ENCODE measurements around the gene GFRA1.

GFRA1 gene

DNA sequence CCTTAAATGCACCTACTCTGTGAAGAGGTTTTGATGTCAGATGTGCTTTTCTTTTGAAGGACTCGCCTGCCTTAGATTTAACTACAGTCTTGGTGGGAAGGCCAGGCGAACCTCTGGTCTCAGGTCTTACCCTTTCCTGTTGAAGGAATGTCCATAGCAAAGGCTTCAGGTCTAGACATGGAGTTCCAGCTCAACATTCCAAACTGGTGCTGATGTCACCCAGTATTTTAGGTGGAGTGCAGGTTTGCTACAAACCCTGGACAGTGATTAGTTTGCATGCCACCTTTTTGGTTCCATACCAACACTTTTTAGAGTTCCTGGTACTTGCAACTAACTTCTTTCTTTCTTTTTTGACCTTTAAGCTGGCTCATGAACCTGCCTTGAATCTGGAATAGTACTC is 258.7 kb downstream of the GFRA1 start:
- Histone ChIP-seq H3K27me3 (ENCODE audit: insufficient read depth, low read length, poor library complexity) (no peaks in the 10 kb centered on the region), H3K4me1 (ENCODE audit: insufficient read depth, low read length) (no peaks in the 10 kb centered on the region), H3K9me3 (ENCODE audit: insufficient read depth, low read length, severe bottlenecking) (no peaks in the 10 kb centered on the region), H4K20me1 (ENCODE audit: insufficient read depth, low read length) (no peaks in the 10 kb centered on the region), H3K79me2 (ENCODE audit: insufficient read depth, low read length) (no peaks in the 10 kb centered on the region), H3K27ac (ENCODE audit: low read length) (no peak overlapping the region), H2AFZ (ENCODE audit: low read depth, low read length) (no peak overlapping the region), H3K4me2 (ENCODE audit: insufficient read depth, low read length) (no peak overlapping the region), H3K4me3 (ENCODE audit: low read depth in 1 of 2, low read length in 2 of 2) (no peak overlapping the region), H3K36me3 (ENCODE audit: insufficient read depth, low read length) (no peaks in the 10 kb centered on the region), H3K9ac (ENCODE audit: low read depth, low read length) (no peak overlapping the region)
- TF ChIP-seq, protein P1, sequence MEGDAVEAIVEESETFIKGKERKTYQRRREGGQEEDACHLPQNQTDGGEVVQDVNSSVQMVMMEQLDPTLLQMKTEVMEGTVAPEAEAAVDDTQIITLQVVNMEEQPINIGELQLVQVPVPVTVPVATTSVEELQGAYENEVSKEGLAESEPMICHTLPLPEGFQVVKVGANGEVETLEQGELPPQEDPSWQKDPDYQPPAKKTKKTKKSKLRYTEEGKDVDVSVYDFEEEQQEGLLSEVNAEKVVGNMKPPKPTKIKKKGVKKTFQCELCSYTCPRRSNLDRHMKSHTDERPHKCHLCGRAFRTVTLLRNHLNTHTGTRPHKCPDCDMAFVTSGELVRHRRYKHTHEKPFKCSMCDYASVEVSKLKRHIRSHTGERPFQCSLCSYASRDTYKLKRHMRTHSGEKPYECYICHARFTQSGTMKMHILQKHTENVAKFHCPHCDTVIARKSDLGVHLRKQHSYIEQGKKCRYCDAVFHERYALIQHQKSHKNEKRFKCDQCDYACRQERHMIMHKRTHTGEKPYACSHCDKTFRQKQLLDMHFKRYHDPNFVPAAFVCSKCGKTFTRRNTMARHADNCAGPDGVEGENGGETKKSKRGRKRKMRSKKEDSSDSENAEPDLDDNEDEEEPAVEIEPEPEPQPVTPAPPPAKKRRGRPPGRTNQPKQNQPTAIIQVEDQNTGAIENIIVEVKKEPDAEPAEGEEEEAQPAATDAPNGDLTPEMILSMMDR (IDR thresholded peaks at IDR 0.05; ENCODE audit: borderline replicate concordance, extremely low read depth, low read length, poor library complexity, severe bottlenecking): no peak
- no peak for TF ChIP-seq EZH2 (IDR thresholded peaks at IDR 0.05; ENCODE audit: borderline replicate concordance, low read depth, low read length, severe bottlenecking)
- ATAC-seq (ENCODE audit: insufficient read depth, low read depth) (no peak), DNase-seq (no peak)

DNA sequence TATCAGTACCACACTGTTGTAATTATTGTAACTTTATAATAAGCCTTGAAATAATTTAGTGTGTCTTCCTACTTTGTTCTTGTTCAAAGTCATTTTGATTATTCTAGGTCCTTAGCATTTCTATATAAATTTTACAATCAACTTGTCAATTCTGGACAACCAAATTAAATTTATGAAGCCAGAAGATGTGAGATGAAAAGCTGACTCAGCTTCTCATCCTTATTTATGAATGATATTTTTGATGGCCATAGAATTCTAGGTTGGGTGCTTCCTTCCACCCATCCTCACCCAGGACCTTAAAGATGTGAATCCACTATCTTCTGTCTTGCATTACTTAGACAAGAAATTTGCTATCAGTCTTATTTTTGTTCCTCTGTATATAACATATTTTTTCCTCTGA is 261.1 kb downstream of the GFRA1 start:
- no peak for ATAC-seq (ENCODE audit: insufficient read depth, low read depth)
- TF ChIP-seq, protein P1 (IDR thresholded peaks at IDR 0.05; ENCODE audit: borderline replicate concordance, extremely low read depth, low read length, poor library complexity, severe bottlenecking): no peak
- no peak for TF ChIP-seq EZH2 (IDR thresholded peaks at IDR 0.05; ENCODE audit: borderline replicate concordance, low read depth, low read length, severe bottlenecking)
- Histone ChIP-seq H3K9me3 (ENCODE audit: insufficient read depth, low read length, severe bottlenecking) (no peaks in the 10 kb centered on the region), H3K4me1 (ENCODE audit: insufficient read depth, low read length) (no peaks in the 10 kb centered on the region), H3K79me2 (ENCODE audit: insufficient read depth, low read length) (no peaks in the 10 kb centered on the region), H3K36me3 (ENCODE audit: insufficient read depth, low read length) (no peaks in the 10 kb centered on the region), H4K20me1 (ENCODE audit: insufficient read depth, low read length) (no peaks in the 10 kb centered on the region), H2AFZ (ENCODE audit: low read depth, low read length) (no peak overlapping the region), H3K4me3 (ENCODE audit: low read depth in 1 of 2, low read length in 2 of 2) (no peak overlapping the region), H3K27ac (ENCODE audit: low read length) (no peak overlapping the region), H3K4me2 (ENCODE audit: insufficient read depth, low read length) (no peak overlapping the region), H3K9ac (ENCODE audit: low read depth, low read length) (no peak overlapping the region), H3K27me3 (ENCODE audit: insufficient read depth, low read length, poor library complexity) (no peaks in the 10 kb centered on the region)
- DNase-seq: no peak

- Histone ChIP-seq H3K4me3 (ENCODE audit: low read depth in 1 of 2, low read length in 2 of 2) (no peak overlapping the region), H3K79me2 (ENCODE audit: insufficient read depth, low read length) (no peaks in the 10 kb centered on the region), H3K36me3 (ENCODE audit: insufficient read depth, low read length) (no peaks in the 10 kb centered on the region), H3K9me3 (ENCODE audit: insufficient read depth, low read length, severe bottlenecking) (no peaks in the 10 kb centered on the region), H3K27me3 (ENCODE audit: insufficient read depth, low read length, poor library complexity) (no peaks in the 10 kb centered on the region), H4K20me1 (ENCODE audit: insufficient read depth, low read length) (no peaks in the 10 kb centered on the region), H3K9ac (ENCODE audit: low read depth, low read length) (no peak overlapping the region), H3K27ac (ENCODE audit: low read length) (no peak overlapping the region), H3K4me1 (ENCODE audit: insufficient read depth, low read length) (no peaks in the 10 kb centered on the region), H3K4me2 (ENCODE audit: insufficient read depth, low read length) (no peak overlapping the region), H2AFZ (ENCODE audit: low read depth, low read length) (no peak overlapping the region)
- ATAC-seq (ENCODE audit: insufficient read depth, low read depth) (no peak), DNase-seq (no peak)
- TF ChIP-seq, protein P1 (IDR thresholded peaks at IDR 0.05; ENCODE audit: borderline replicate concordance, extremely low read depth, low read length, poor library complexity, severe bottlenecking): no peak
- TF ChIP-seq EZH2 (IDR thresholded peaks at IDR 0.05; ENCODE audit: borderline replicate concordance, low read depth, low read length, severe bottlenecking): no peak
Observed at GRCh38 chr10:116007256-116007891, 265.6 kb downstream of the GFRA1 start.
